SK-N-SH (cell line): ENCODE measurements around the gene LRRC34. TPM values are rescaled to one million over a fixed set of nuclear protein-coding genes. Genes with fewer than 3 reads are reported as not detected.

Source experiments
- CTCF ChIA-PET: fragments of 300-600, 350-600 bp; formaldehyde crosslinking; extraction: SDS; loops from one replicate; lab custom pipeline; 2021; lab: Yijun Ruan, JAX
- POLR2A ChIA-PET: fragments of 350-600 bp; sonication (Branson Sonifier 250); formaldehyde crosslinking; extraction: SDS; loops from one replicate; lab custom pipeline; 2020; ENCODE audit warnings: antibody characterized with exemption, inconsistent platforms; lab: Yijun Ruan, JAX
- DNase-seq: peaks from one replicate; pipeline ENCODE4 v3.0.0; 2012
- H2AFZ ChIP-seq: fragments of 200-600 bp; sonication (generic); 2 replicates; pipeline ENCODE4 v1.8.1; 2016; ENCODE audit warnings: antibody characterized with exemption, mild to moderate bottlenecking, low read depth
- H3F3A ChIP-seq: fragments of 200-600 bp; sonication (generic); replicated peaks from 2 replicates; pipeline ENCODE3; 2016; ENCODE audit warnings: antibody characterized with exemption, mild to moderate bottlenecking; ENCODE audit not compliant: insufficient read depth
- H3K27ac ChIP-seq, 2 experiments: fragments of 200-500 bp in 1 of 2; fragments of 200-600 bp in 1 of 2; sonication (Bioruptor generic) in 1 of 2; sonication (generic), shearing (Covaris generic) in 1 of 2; 2 replicates each; pipeline versions ENCODE4 v1.5.1 to v1.6.1; 2014 to 2016; ENCODE audit warnings: low read depth in 2 of 2, inconsistent platforms in 1 of 2, low read length in 1 of 2, mild to moderate bottlenecking in 1 of 2, mixed read lengths in 1 of 2
- H3K27me3 ChIP-seq: fragments of 200-600 bp; sonication (generic), shearing (Covaris generic); 2 replicates; pipeline ENCODE4 v1.6.1; 2016; ENCODE audit warnings: mixed run types; ENCODE audit not compliant: insufficient read depth
- H3K36me3 ChIP-seq, 2 experiments: fragments of 200-500 bp in 1 of 2; fragments of 200-600 bp in 1 of 2; sonication (Bioruptor generic) in 1 of 2; sonication (generic) in 1 of 2; replicated peaks in 1 of 2; 2 replicates each; pipeline versions ENCODE3 to v1.5.1; 2014 to 2016; ENCODE audit warnings: low read length in 1 of 2, mild to moderate bottlenecking in 1 of 2; ENCODE audit not compliant: insufficient read depth in 2 of 2, control insufficient read depth in 1 of 2
- H3K4me1 ChIP-seq, 2 experiments: fragments of 200-500 bp in 1 of 2; fragments of 200-600 bp in 1 of 2; sonication (Bioruptor generic) in 1 of 2; sonication (generic), shearing (Covaris generic) in 1 of 2; 2 replicates each; pipeline versions ENCODE4 v1.5.1 to v1.6.1; 2014 to 2016; ENCODE audit warnings: low read depth in 1 of 2, low read length in 1 of 2, mixed run types in 1 of 2; ENCODE audit not compliant: insufficient read depth in 2 of 2, control insufficient read depth in 1 of 2
- H3K4me2 ChIP-seq: fragments of 200-600 bp; sonication (generic), shearing (Covaris generic); 2 replicates; pipeline ENCODE4 v1.6.1; 2017; ENCODE audit warnings: mixed run types
- H3K4me3 ChIP-seq, 2 experiments: fragments of 200-500 bp in 1 of 2; fragments of 200-600 bp in 1 of 2; sonication (Bioruptor generic) in 1 of 2; sonication (generic), shearing (Covaris generic) in 1 of 2; 2 replicates each; pipeline versions ENCODE4 v1.5.1 to v1.8.1; 2014 to 2016; ENCODE audit warnings: low read depth in 2 of 2, inconsistent platforms in 1 of 2, low read length in 1 of 2, mild to moderate bottlenecking in 1 of 2, mixed read lengths in 1 of 2, moderate library complexity in 1 of 2
- H3K79me2 ChIP-seq: fragments of 200-600 bp; sonication (generic); 2 replicates; pipeline ENCODE4 v1.8.1; 2017; ENCODE audit warnings: mild to moderate bottlenecking; ENCODE audit not compliant: insufficient read depth
- H3K9ac ChIP-seq: fragments of 200-600 bp; sonication (generic); 2 replicates; pipeline ENCODE4 v1.6.1; 2017; ENCODE audit warnings: mixed run types
- H3K9me2 ChIP-seq: fragments of 200-600 bp; sonication (generic); 2 replicates; pipeline ENCODE4 v1.6.1; 2017; ENCODE audit warnings: mixed run types
- H3K9me3 ChIP-seq: fragments of 200-600 bp; sonication (generic); 2 replicates; pipeline ENCODE4 v1.6.1; 2017; ENCODE audit warnings: mixed run types, mild to moderate bottlenecking, moderate library complexity
- H4K20me1 ChIP-seq: fragments of 200-600 bp; sonication (generic); 2 replicates; pipeline ENCODE4 v1.6.1; 2017; ENCODE audit warnings: mild to moderate bottlenecking, mixed run types; ENCODE audit not compliant: insufficient read depth
- ELF1 ChIP-seq: IDR thresholded peaks from 2 replicates; pipeline ENCODE4 v1.4.0; 2012
- EZH2phosphoT487 ChIP-seq: fragments of 200-600 bp; sonication (generic); IDR thresholded peaks from 2 replicates; pipeline ENCODE4 v1.6.1; 2017; ENCODE audit warnings: low read depth, mixed run types, mild to moderate bottlenecking, antibody characterized with exemption, moderate library complexity, borderline replicate concordance
- FOXJ3 ChIP-seq: sonication (generic); formaldehyde crosslinking; IDR thresholded peaks from 2 replicates; pipeline ENCODE4 v1.5.1; 2020; ENCODE audit warnings: mild to moderate bottlenecking, missing genetic modification reagents
- GATA2 ChIP-seq: sonication (generic); formaldehyde crosslinking; IDR thresholded peaks from 2 replicates; pipeline ENCODE4 v1.5.0; 2020; ENCODE audit warnings: mild to moderate bottlenecking, missing genetic modification reagents
- IRF3 ChIP-seq: fragments of 150-350 bp; IDR thresholded peaks from 2 replicates; pipeline ENCODE4 v1.6.1; 2016; ENCODE audit warnings: mild to moderate bottlenecking, low read depth, low read length
- MEF2A ChIP-seq: IDR thresholded peaks from 2 replicates; pipeline ENCODE4 v1.4.0; 2012; ENCODE audit warnings: low read depth, borderline replicate concordance
- PBX3 ChIP-seq: IDR thresholded peaks from 2 replicates; pipeline ENCODE4; 2012
- RCOR1 ChIP-seq: fragments of 150-350 bp; IDR thresholded peaks from 2 replicates; pipeline ENCODE4 v1.6.1; 2017; ENCODE audit warnings: antibody characterized with exemption, low read length
- RFX5 ChIP-seq: IDR thresholded peaks from 2 replicates; pipeline ENCODE4 v1.6.1; 2012; ENCODE audit warnings: mild to moderate bottlenecking, improper control_type of control experiment, low read length
- SIN3A ChIP-seq: IDR thresholded peaks from 2 replicates; pipeline ENCODE4 v1.6.1; 2012; ENCODE audit warnings: low read depth, mild to moderate bottlenecking, low read length, moderate library complexity, borderline replicate concordance
- USF2 ChIP-seq: fragments of 150-350 bp; IDR thresholded peaks from 2 replicates; pipeline ENCODE4 v1.6.1; 2017; ENCODE audit warnings: antibody characterized with exemption, low read length, low read depth, borderline replicate concordance
- WGBS: methylation state at CpG from one replicate; pipeline ENCODE4 v1.1.6; 2017; ENCODE audit warnings: low lambda C conversion rate; 5-methylcytosine and 5-hydroxymethylcytosine counted together
- polyA plus RNA-seq, 3 experiments: library from polyadenylated mRNA; depleted of rRNA; stranded (reverse); fragments of >200 nt; gene quantifications; 2 replicates each; pipeline ENCODE4 v1.2.3, GENCODE V29; 2012

Gene LRRC34
- polyA plus RNA-seq, 1 of the 3 experiments (the other 2 are of a cell fraction), result 1.6 TPM

- no peak for TF ChIP-seq PBX3
- no peak for TF ChIP-seq FOXJ3 (CRISPR knock-in tag)
These were observed 24.2 kb upstream of the LRRC34 start (continued) for GRCh38 chr3:169836942-169837275.

GRCh38 chr3:169836078-169836941 is 23.6 kb upstream of the LRRC34 start:
- H3F3A ChIP-seq, result no peaks in the 10 kb centered on the region
- H3K9me2 ChIP-seq, result no peaks in the 10 kb centered on the region
- no peaks in the 10 kb centered on the region for H3K9me3 ChIP-seq
- CTCF ChIA-PET, result no interaction called here
- H3K27me3 ChIP-seq, result no peaks in the 10 kb centered on the region
- H3K79me2 ChIP-seq, result no peaks in the 10 kb centered on the region
- H3K4me2 ChIP-seq, result no peak overlapping the region
- H3K9ac ChIP-seq, result no peak overlapping the region
- H3K4me1 ChIP-seq, result peaks cover 0 to 4% of the 10 kb centered on the region in 2 experiments; a peak in 1 of 4 replicates
- H3K36me3 ChIP-seq, result no peaks in the 10 kb centered on the region
- TF ChIP-seq IRF3 (no peak), EZH2phosphoT487 (no peak), GATA2 (CRISPR knock-in tag) (no peak), MEF2A (no peak), RFX5 (no peak), SIN3A (no peak), ELF1 (no peak), PBX3 (no peak), RCOR1 (no peak), USF2 (no peak)
- WGBS, result 69% methylated on average over 5 of the region's 5 CpGs
- POLR2A ChIA-PET, result no interaction called here
- peak overlapping the region; percentile 51; the same call in 1 of the 2 replicates for H2AFZ ChIP-seq
- H4K20me1 ChIP-seq, result no peaks in the 10 kb centered on the region
- DNase-seq, result no peak
- H3K4me3 ChIP-seq, result no peak overlapping the region
- H3K27ac ChIP-seq, result no peak overlapping the region
